ENCODE measurements around the gene ITIH3. TPM values are rescaled to one million over a fixed set of nuclear protein-coding genes. Genes with fewer than 3 reads are reported as not detected.
A peak's percentile ranks its signal among the peaks of the same experiment; 100 is the strongest.

ITIH3 gene
- total and polyA plus RNA-seq, 4 donors: 507 to 1,326 (median 909) TPM

DNA sequence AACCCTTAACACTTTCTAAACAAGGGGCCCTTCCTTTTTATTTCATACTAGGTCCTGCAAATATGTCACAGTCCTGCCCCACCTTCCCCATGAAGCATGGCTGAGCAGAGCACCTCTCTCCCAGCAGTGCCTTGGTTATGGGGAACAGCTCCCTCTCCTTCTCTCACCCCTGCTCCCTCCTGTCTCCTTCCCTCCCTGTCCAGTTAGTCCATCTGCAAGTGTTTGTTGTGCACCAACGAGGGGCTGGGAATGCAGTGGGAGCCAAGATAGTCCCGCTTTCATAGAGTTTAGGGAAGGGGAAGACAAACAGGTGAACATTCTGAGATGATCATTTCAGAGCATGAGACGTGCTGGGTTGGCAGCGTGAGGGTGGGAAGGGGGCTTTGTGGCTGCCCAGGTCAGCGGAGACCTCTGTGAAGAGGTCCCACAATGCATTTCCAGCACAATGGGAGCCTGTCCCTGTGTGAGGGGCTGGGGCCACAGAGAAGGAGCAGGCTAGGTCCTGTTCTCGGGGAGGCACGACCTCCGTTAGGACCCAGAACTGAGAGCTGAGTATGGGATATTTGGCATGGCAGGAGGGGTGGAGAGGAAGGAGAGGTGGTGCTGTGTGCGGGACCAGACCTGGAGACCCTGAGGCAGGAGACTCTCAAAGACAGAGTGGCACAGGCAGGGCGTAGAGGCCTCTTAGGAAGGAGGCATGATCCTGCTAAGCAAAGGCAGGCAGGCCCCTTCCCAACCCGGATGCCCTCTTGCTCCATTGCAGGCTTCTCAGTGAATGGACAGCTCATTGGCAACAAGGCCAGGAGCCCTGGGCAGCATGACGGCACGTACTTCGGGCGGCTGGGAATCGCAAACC is 5.5 kb upstream of the ITIH3 start (continued):
- TF ChIP-seq ZBTB33 (IDR thresholded peaks at IDR 0.05) (no peak), HNF4A (conservative IDR thresholded peaks at IDR 0.05) (no peak)

- H3K4me1 ChIP-seq (ENCODE audit: control insufficient read depth in 4 of 4, insufficient read depth in 4 of 4, low read length in 3 of 4): peaks cover 20 to 93% (median 75%) of the 10 kb centered on the region in 4 donors
- H3K36me3 ChIP-seq (ENCODE audit: control insufficient read depth in 4 of 4, insufficient read depth in 3 of 4, low read depth in 1 of 4, low read length in 3 of 4): peaks cover 4 to 42% (median 30%) of the 10 kb centered on the region in 4 donors
- H3K27me3 ChIP-seq (ENCODE audit: control insufficient read depth in 4 of 4, insufficient read depth in 4 of 4, low read length in 3 of 4): no peaks in the 10 kb centered on the region
- H3K9me3 ChIP-seq (ENCODE audit: control insufficient read depth in 4 of 4, low read length in 3 of 4): no peaks in the 10 kb centered on the region
- 73% methylated on average over 6 of the region's 6 CpGs for WGBS
- TF ChIP-seq REST (IDR thresholded peaks at IDR 0.05) (no peak), ATF3 (IDR thresholded peaks at IDR 0.05) (no peak), FOXA1 (IDR thresholded peaks at IDR 0.05) (no peak), HNF4A (conservative IDR thresholded peaks at IDR 0.05) (no peak), NR2F2 (IDR thresholded peaks at IDR 0.05) (no peak), FOXA2 (IDR thresholded peaks at IDR 0.05) (no peak)
- TF ChIP-seq, protein P1, sequence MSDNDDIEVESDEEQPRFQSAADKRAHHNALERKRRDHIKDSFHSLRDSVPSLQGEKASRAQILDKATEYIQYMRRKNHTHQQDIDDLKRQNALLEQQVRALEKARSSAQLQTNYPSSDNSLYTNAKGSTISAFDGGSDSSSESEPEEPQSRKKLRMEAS (IDR thresholded peaks at IDR 0.05): no peak
- peak overlapping the region; percentile 8 to 26 for H3K27ac ChIP-seq (ENCODE audit: low read depth in 1 of 2, low read length in 2 of 2)
- no peak overlapping the region for H3K4me3 ChIP-seq (ENCODE audit: low read depth in 1 of 3, low read length in 3 of 3)
- no peak for DNase-seq (ENCODE audit: low spot score)
- H3K9ac ChIP-seq (ENCODE audit: low read depth in 1 of 2, low read length in 2 of 2): no peak overlapping the region
Observed at GRCh38 chr3:52789746-52790040, 4.9 kb upstream of the ITIH3 start.

GRCh38 chr3:52790337-52790736 is 4.3 kb upstream of the ITIH3 start:
- peaks cover 4 to 38% (median 27%) of the 10 kb centered on the region in 4 donors for H3K36me3 ChIP-seq (ENCODE audit: control insufficient read depth in 4 of 4, insufficient read depth in 3 of 4, low read depth in 1 of 4, low read length in 3 of 4)
- H3K9me3 ChIP-seq (ENCODE audit: control insufficient read depth in 4 of 4, low read length in 3 of 4): no peaks in the 10 kb centered on the region
- WGBS: 84% methylated on average over 7 of the region's 7 CpGs
- H3K27me3 ChIP-seq (ENCODE audit: control insufficient read depth in 4 of 4, insufficient read depth in 4 of 4, low read length in 3 of 4): no peaks in the 10 kb centered on the region
- DNase-seq (ENCODE audit: low spot score): no peak
- no peak for TF ChIP-seq SP1 (IDR thresholded peaks at IDR 0.05)
- TF ChIP-seq RAD21 (IDR thresholded peaks at IDR 0.05): no peak
- no peak for TF ChIP-seq TAF1 (conservative IDR thresholded peaks at IDR 0.05)
- TF ChIP-seq HNF4A (conservative IDR thresholded peaks at IDR 0.05): peak in 1 of 2 donors; percentile 10
- no peak for TF ChIP-seq FOXA2 (IDR thresholded peaks at IDR 0.05)
- no peak for TF ChIP-seq NR2F2 (IDR thresholded peaks at IDR 0.05)
- no peak for TF ChIP-seq YY1 (IDR thresholded peaks at IDR 0.05)
- H3K9ac ChIP-seq (ENCODE audit: low read depth in 1 of 2, low read length in 2 of 2): no peak overlapping the region
- peaks cover 17 to 87% (median 69%) of the 10 kb centered on the region in 4 donors for H3K4me1 ChIP-seq (ENCODE audit: control insufficient read depth in 4 of 4, insufficient read depth in 4 of 4, low read length in 3 of 4)
- peak overlapping the region in 1 of 2 donors; percentile 8 for H3K27ac ChIP-seq (ENCODE audit: low read depth in 1 of 2, low read length in 2 of 2)
- no peak overlapping the region for H3K4me3 ChIP-seq (ENCODE audit: low read depth in 1 of 3, low read length in 3 of 3)
